ENCODE measurements around the gene HUS1B.

HUS1B gene

GRCh38 chr6:609905-610304 is 47.0 kb downstream of the HUS1B start:
- no peak for DNase-seq (ENCODE audit: extremely low read depth, low read depth)
- TF ChIP-seq CTCF (IDR thresholded peaks at IDR 0.05; ENCODE audit: low read depth, low read length) = no peak

- DNase-seq (ENCODE audit: extremely low read depth, low read depth) = no peak
- TF ChIP-seq CTCF (IDR thresholded peaks at IDR 0.05; ENCODE audit: low read depth, low read length) = no peak
Observed at GRCh38 chr6:606829-607379, 50.0 kb downstream of the HUS1B start.
